Endodermal cell (in vitro differentiated cells): ENCODE data around the gene REEP1. TPM values are rescaled to one million over a fixed set of nuclear protein-coding genes. Genes with fewer than 3 reads are reported as not detected.

Experiments used
- DNase-seq: peaks from one replicate; pipeline ENCODE4 v3.0.0-alpha.2; 2017
- H3K27ac ChIP-seq: 2 replicates; pipeline ENCODE4 v1.5.1; 2013; ENCODE audit warnings: mild to moderate bottlenecking, low read depth, low read length, moderate library complexity
- H3K27me3 ChIP-seq: 2 replicates; pipeline ENCODE4 v1.6.1; 2013; ENCODE audit warnings: mild to moderate bottlenecking, low read length, moderate library complexity; ENCODE audit not compliant: insufficient read depth, control insufficient read depth, poor library complexity, severe bottlenecking
- H3K36me3 ChIP-seq: 2 replicates; pipeline ENCODE4 v1.7.0; 2013; ENCODE audit warnings: mild to moderate bottlenecking, low read length, moderate library complexity; ENCODE audit not compliant: control insufficient read depth, insufficient read depth
- H3K4me1 ChIP-seq: one replicate; pipeline ENCODE4 v1.7.0; 2013; ENCODE audit warnings: low read length; ENCODE audit not compliant: control insufficient read depth, insufficient read depth
- H3K4me3 ChIP-seq: 2 replicates; pipeline ENCODE4 v1.5.1; 2013; ENCODE audit warnings: mild to moderate bottlenecking, low read length, moderate library complexity
- H3K9ac ChIP-seq: 2 replicates; pipeline ENCODE4 v1.6.1; 2013; ENCODE audit warnings: mild to moderate bottlenecking, low read length, moderate library complexity; ENCODE audit not compliant: poor library complexity, severe bottlenecking; ENCODE audit errors: extremely low read depth
- H3K9me3 ChIP-seq: 2 replicates; pipeline ENCODE4 v1.6.1; 2013; ENCODE audit warnings: mild to moderate bottlenecking, low read length, moderate library complexity; ENCODE audit not compliant: control insufficient read depth
- H3K27ac Mint-ChIP-seq: 2 replicates; pipeline ENCODE4 v1.8.0; 2020; ENCODE audit warnings: mixed read lengths
- H3K27me3 Mint-ChIP-seq: 2 replicates; pipeline ENCODE4 v1.8.0; 2021; ENCODE audit warnings: mild to moderate bottlenecking, mixed read lengths; ENCODE audit not compliant: insufficient read depth
- H3K36me3 Mint-ChIP-seq: 2 replicates; pipeline ENCODE4 v1.8.0; 2020; ENCODE audit warnings: low read depth, mixed read lengths
- H3K4me1 Mint-ChIP-seq: 2 replicates; pipeline ENCODE4 v1.8.0; 2020; ENCODE audit warnings: mixed read lengths
- H3K4me3 Mint-ChIP-seq: 2 replicates; pipeline ENCODE4 v1.8.0; 2020; ENCODE audit warnings: mild to moderate bottlenecking, moderate library complexity, mixed read lengths
- H3K9me3 Mint-ChIP-seq: 2 replicates; pipeline ENCODE4 v1.8.0; 2020; ENCODE audit warnings: mild to moderate bottlenecking, mixed read lengths
- WGBS, 2 experiments: methylation state at CpG; one replicate each; pipeline versions ENCODE4 v1.1.5 to v1.1.7; 2013; ENCODE audit warnings: missing lambda C conversion rate in 2 of 2, mixed read lengths in 1 of 2; ENCODE audit not compliant: insufficient coverage in 1 of 2, insufficient read length in 1 of 2; 5-methylcytosine and 5-hydroxymethylcytosine counted together
- total RNA-seq, 2 donors: library from RNA; stranded (reverse); fragmentation: NEBNext Ultra II Directional in 1 of 2; extraction: Animal tissue kit (Norgen Biotek cat#: 25700) in 1 of 2; gene quantifications; 2 replicates in 1 of 2; 3 replicates in 1 of 2; pipeline ENCODE4 v1.2.1, GENCODE V29; 2021
- TF ChIP-seq, protein P1 (sequence below): fragments of 200-600 bp; sonication (generic); conservative IDR thresholded peaks from 2 replicates; pipeline ENCODE4 v1.5.0; 2021; ENCODE audit warnings: antibody characterized with exemption, mild to moderate bottlenecking

Gene REEP1
- total RNA-seq, 2 donors from 2014 or later: 2.9 to 3.8 TPM

DNA sequence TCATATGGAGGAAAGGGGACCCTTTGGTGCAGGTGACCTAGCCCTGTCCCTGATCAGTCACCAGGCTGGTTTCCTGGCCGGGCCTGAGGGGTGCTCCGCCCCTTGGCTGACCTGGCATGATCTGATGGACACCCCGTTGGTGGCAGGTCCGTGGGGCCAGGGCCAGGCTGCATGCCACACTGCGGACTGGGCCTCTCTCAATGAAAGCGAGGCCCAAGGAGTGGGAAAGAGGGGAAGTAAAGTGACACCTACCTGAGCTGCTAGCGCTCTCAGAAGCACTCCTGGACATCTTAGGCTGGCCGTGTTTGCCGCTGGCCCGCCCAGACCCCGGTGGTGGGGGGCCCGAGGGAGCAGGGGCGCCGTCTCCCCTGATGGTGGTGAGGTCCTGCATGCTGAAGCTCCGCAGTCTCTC, 105.0 kb downstream of the REEP1 start:
- H3K36me3 ChIP-seq: no peaks in the 10 kb centered on the region
- peaks cover 3% of the 10 kb centered on the region for H3K4me1 Mint-ChIP-seq
- no peak for DNase-seq
- no peaks in the 10 kb centered on the region for H3K4me1 ChIP-seq
- no peak overlapping the region for H3K27ac Mint-ChIP-seq
- H3K27me3 Mint-ChIP-seq: no peaks in the 10 kb centered on the region
- no peak overlapping the region for H3K4me3 ChIP-seq
- H3K27ac ChIP-seq: no peak overlapping the region
- TF ChIP-seq, protein P1, sequence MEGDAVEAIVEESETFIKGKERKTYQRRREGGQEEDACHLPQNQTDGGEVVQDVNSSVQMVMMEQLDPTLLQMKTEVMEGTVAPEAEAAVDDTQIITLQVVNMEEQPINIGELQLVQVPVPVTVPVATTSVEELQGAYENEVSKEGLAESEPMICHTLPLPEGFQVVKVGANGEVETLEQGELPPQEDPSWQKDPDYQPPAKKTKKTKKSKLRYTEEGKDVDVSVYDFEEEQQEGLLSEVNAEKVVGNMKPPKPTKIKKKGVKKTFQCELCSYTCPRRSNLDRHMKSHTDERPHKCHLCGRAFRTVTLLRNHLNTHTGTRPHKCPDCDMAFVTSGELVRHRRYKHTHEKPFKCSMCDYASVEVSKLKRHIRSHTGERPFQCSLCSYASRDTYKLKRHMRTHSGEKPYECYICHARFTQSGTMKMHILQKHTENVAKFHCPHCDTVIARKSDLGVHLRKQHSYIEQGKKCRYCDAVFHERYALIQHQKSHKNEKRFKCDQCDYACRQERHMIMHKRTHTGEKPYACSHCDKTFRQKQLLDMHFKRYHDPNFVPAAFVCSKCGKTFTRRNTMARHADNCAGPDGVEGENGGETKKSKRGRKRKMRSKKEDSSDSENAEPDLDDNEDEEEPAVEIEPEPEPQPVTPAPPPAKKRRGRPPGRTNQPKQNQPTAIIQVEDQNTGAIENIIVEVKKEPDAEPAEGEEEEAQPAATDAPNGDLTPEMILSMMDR: no peak
- no peak overlapping the region for H3K9ac ChIP-seq
- H3K4me3 Mint-ChIP-seq: no peak overlapping the region
- H3K9me3 ChIP-seq: no peaks in the 10 kb centered on the region
- no peaks in the 10 kb centered on the region for H3K27me3 ChIP-seq
- H3K36me3 Mint-ChIP-seq: no peaks in the 10 kb centered on the region
- no peaks in the 10 kb centered on the region for H3K9me3 Mint-ChIP-seq
- 92 to 93% methylated on average over 8 to 15 of the region's 15 CpGs for WGBS, 2 experiments

DNA sequence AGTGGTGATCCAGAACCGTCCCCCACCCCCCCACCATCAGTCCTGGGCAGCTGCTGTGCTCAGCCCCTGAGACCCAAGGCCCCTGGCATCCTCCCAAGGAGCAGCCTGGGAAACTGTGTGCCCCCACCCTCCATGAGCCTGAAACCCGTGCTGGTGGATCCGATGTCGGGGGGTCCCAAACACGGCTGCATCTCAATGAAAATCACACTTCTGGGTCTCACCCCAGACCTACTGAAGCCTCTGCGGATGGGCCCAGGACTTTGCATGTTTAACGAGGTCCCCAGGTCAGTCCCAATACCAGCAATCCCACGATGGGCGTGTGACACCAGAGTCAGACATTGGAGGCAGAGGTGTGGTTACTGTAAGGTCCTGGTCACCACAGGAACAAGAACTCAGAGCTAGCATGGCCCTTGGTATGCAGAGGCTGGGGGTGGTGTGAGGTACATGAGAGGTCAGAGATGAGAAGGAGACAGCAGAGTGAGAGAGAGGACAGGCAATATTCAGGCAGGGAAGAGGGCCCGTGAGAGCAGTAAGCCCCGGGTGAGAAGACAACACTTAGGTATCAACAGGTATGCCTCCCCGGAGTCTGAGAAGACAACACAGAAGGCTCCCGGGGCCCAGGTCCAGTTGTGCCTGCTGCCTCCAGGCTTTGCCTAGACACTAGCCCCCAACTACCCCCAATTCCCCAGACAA, 105.6 kb downstream of the REEP1 start:
- no peak overlapping the region for H3K4me3 Mint-ChIP-seq
- TF ChIP-seq, protein P1: no peak
- Histone ChIP-seq H3K36me3 (no peaks in the 10 kb centered on the region), H3K4me1 (no peaks in the 10 kb centered on the region), H3K27me3 (no peaks in the 10 kb centered on the region), H3K9me3 (no peaks in the 10 kb centered on the region), H3K4me3 (no peak overlapping the region), H3K27ac (no peak overlapping the region), H3K9ac (no peak overlapping the region)
- H3K4me1 Mint-ChIP-seq: peaks cover 3% of the 10 kb centered on the region
- no peaks in the 10 kb centered on the region for H3K9me3 Mint-ChIP-seq
- no peak overlapping the region for H3K27ac Mint-ChIP-seq
- peaks cover 2% of the 10 kb centered on the region for H3K27me3 Mint-ChIP-seq
- no peak for DNase-seq
- no peaks in the 10 kb centered on the region for H3K36me3 Mint-ChIP-seq
- 89 to 92% methylated on average over 11 to 13 of the region's 13 CpGs for WGBS, 2 experiments

DNA sequence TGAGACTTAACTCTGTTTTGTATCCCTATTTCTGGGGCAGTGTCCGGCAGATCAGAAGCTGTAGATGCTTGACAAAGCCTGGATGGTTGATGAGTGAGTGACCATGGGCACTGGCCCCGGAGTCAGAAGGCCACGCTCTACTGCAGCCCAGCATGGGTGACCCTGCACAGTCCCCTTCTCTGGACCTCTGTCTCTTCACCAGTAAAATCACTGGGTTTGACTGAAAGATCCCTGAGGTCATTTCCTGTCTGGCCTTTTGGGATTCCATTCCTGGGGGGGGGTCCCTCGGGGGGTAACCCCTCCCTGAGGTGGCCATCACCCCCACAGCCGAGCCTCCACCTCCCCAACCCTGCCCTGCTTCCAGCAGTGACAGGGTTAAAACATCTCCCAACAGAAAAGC, 106.5 kb downstream of the REEP1 start:
- Histone ChIP-seq H3K4me1 (no peaks in the 10 kb centered on the region), H3K4me3 (no peak overlapping the region), H3K9me3 (no peaks in the 10 kb centered on the region), H3K9ac (no peak overlapping the region), H3K36me3 (no peaks in the 10 kb centered on the region), H3K27me3 (no peaks in the 10 kb centered on the region), H3K27ac (no peak overlapping the region)
- Mint-ChIP-seq H3K27ac (no peak overlapping the region), H3K9me3 (no peaks in the 10 kb centered on the region), H3K4me1 (peaks cover 3% of the 10 kb centered on the region), H3K36me3 (no peaks in the 10 kb centered on the region), H3K27me3 (peaks cover 4% of the 10 kb centered on the region), H3K4me3 (no peak overlapping the region)
- WGBS, 2 experiments: 81 to 82% methylated on average over 4 to 5 of the region's 5 CpGs
- DNase-seq: no peak
- TF ChIP-seq, protein P1: no peak
